HCT116 (cell line): ENCODE data around the gene RAB3B. TPM values are rescaled to one million over a fixed set of nuclear protein-coding genes. Genes with fewer than 3 reads are reported as not detected.

Source experiments
- ATAC-seq: fragments of 200-7000 bp; cut with Tn5 transposase; 2 replicates; pipeline ENCODE4 v1.9.1; 2020; ENCODE audit warnings: mild to moderate bottlenecking, moderate library complexity
- BruUV-seq: library from RNA; stranded (reverse); fragments of 400-500 nt; replicated peaks from 2 replicates; lab custom pipeline; 2021; lab: Mats Ljungman, UMichigan
- CTCF ChIA-PET: fragments of 300-600 bp; sonication (Branson Sonifier 250); formaldehyde crosslinking; loops from one replicate; lab custom pipeline; 2021; ENCODE audit warnings: antibody characterized with exemption; lab: Charles Lee
- POLR2A ChIA-PET: fragments of 300-600, 350-600 bp; sonication (Branson Sonifier 250); formaldehyde crosslinking; loops from one replicate; lab custom pipeline; 2021; ENCODE audit warnings: antibody characterized with exemption; lab: Charles Lee
- RAD21 ChIA-PET, 2 experiments: fragments of 300-600 bp; sonication (Branson Sonifier 250); formaldehyde crosslinking; loops; one replicate each; lab custom pipeline; 2023; ENCODE audit warnings: low total read pairs in 2 of 2; ENCODE audit not compliant: uncharacterized antibody in 2 of 2, unreplicated experiment in 2 of 2, low non-redundant PET in 1 of 2; lab: Charles Lee
- DNase-seq: peaks from one replicate; pipeline ENCODE4 v3.0.0-alpha.2; 2010; ENCODE audit warnings: low read depth, low spot score
- H2AFZ ChIP-seq: fragments of 200-600 bp; shearing (Covaris generic), sonication (generic); 2 replicates; pipeline ENCODE4 v1.6.1; 2017; ENCODE audit warnings: low read depth, mixed run types, mixed read lengths, antibody characterized with exemption, low read length; ENCODE audit not compliant: poor library complexity, severe bottlenecking
- H3K27ac ChIP-seq: 2 replicates; pipeline ENCODE4 v1.5.1; 2012; ENCODE audit warnings: low read depth, low read length
- H3K27me3 ChIP-seq: fragments of 200-600 bp; sonication (generic); 2 replicates; pipeline ENCODE4 v1.6.1; 2016; ENCODE audit warnings: mixed run types, low read length, mixed read lengths; ENCODE audit not compliant: insufficient read depth
- H3K36me3 ChIP-seq, 2 experiments: fragments of 200-500 bp in 1 of 2; fragments of 200-600 bp in 1 of 2; sonication (Bioruptor generic) in 1 of 2; sonication (generic) in 1 of 2; 2 replicates each; pipeline versions ENCODE4 v1.5.1 to v1.6.1; 2014 to 2016; ENCODE audit warnings: low read length in 2 of 2, inconsistent platforms in 1 of 2, mixed read lengths in 1 of 2, mixed run types in 1 of 2; ENCODE audit not compliant: insufficient read depth in 2 of 2, control insufficient read depth in 1 of 2
- H3K4me1 ChIP-seq, 2 experiments: fragments of 200-600 bp in 1 of 2; sonication (generic) in 1 of 2; 2 replicates each; pipeline versions ENCODE4 v1.5.1 to v1.6.1; 2012 to 2017; ENCODE audit warnings: low read length in 2 of 2, inconsistent platforms in 1 of 2, mild to moderate bottlenecking in 1 of 2, mixed read lengths in 1 of 2, mixed run types in 1 of 2, moderate library complexity in 1 of 2; ENCODE audit not compliant: insufficient read depth in 2 of 2, control insufficient read depth in 1 of 2
- H3K4me2 ChIP-seq: fragments of 200-600 bp; sonication (generic); 2 replicates; pipeline ENCODE4 v1.6.1; 2017; ENCODE audit warnings: mixed run types, low read length, mixed read lengths
- H3K4me3 ChIP-seq, 2 experiments: fragments of 200-600 bp in 1 of 2; sonication (generic) in 1 of 2; replicated peaks in 1 of 2; 2 replicates each; pipeline ENCODE4 v1.5.1; 2011 to 2016; ENCODE audit warnings: low read length in 2 of 2, control low read depth in 1 of 2, low read depth in 1 of 2, mild to moderate bottlenecking in 1 of 2, mixed read lengths in 1 of 2, mixed run types in 1 of 2
- H3K79me2 ChIP-seq: fragments of 200-600 bp; sonication (generic); 2 replicates; pipeline ENCODE4 v1.6.1; 2017; ENCODE audit warnings: mild to moderate bottlenecking, mixed run types, low read length, moderate library complexity, mixed read lengths; ENCODE audit not compliant: insufficient read depth
- H3K9ac ChIP-seq: fragments of 200-600 bp; sonication (generic); 2 replicates; pipeline ENCODE4 v1.6.1; 2016; ENCODE audit warnings: low read length, mixed read lengths
- H3K9me2 ChIP-seq: fragments of 200-600 bp; sonication (generic), shearing (Covaris generic); 2 replicates; pipeline ENCODE4 v1.6.1; 2017; ENCODE audit warnings: mixed run types, mild to moderate bottlenecking, moderate library complexity; ENCODE audit not compliant: insufficient read depth
- H3K9me3 ChIP-seq, 2 experiments: fragments of 200-500 bp in 1 of 2; fragments of 200-600 bp in 1 of 2; sonication (Bioruptor generic) in 1 of 2; sonication (generic) in 1 of 2; 2 replicates each; pipeline ENCODE4 v1.6.1; 2014 to 2017; ENCODE audit warnings: low read length in 2 of 2, mixed read lengths in 2 of 2, inconsistent platforms in 1 of 2, low read depth in 1 of 2, mild to moderate bottlenecking in 1 of 2, mixed run types in 1 of 2, moderate library complexity in 1 of 2; ENCODE audit not compliant: control insufficient read depth in 1 of 2, insufficient read depth in 1 of 2
- H4K20me1 ChIP-seq: fragments of 200-600 bp; sonication (generic), shearing (Covaris generic); 2 replicates; pipeline ENCODE4 v1.6.1; 2017; ENCODE audit warnings: mixed run types, mild to moderate bottlenecking, moderate library complexity; ENCODE audit not compliant: insufficient read depth
- ATF3 ChIP-seq: IDR thresholded peaks from 2 replicates; pipeline ENCODE4 v1.6.1; 2012
- CTCF ChIP-seq, 3 experiments: fragments of 200-600 bp in 1 of 3; sonication (generic) in 1 of 3; IDR thresholded peaks in 2 of 3; conservative IDR thresholded peaks in 1 of 3; 2 replicates each; pipeline ENCODE4 v1.5.1; 2012 to 2017; ENCODE audit warnings: low read depth in 2 of 3, low read length in 2 of 3, antibody characterized with exemption in 1 of 3, borderline replicate concordance in 1 of 3, control low read depth in 1 of 3, mild to moderate bottlenecking in 1 of 3, mixed read lengths in 1 of 3, mixed run types in 1 of 3, moderate library complexity in 1 of 3; ENCODE audit not compliant: insufficient read depth in 1 of 3
- MAX ChIP-seq: IDR thresholded peaks from 2 replicates; pipeline ENCODE4 v1.6.1; 2012
- SIN3A ChIP-seq: IDR thresholded peaks from 2 replicates; pipeline ENCODE4 v1.6.1; 2012; ENCODE audit warnings: low read depth
- SRF ChIP-seq: IDR thresholded peaks from 2 replicates; pipeline ENCODE4 v1.6.1; 2012; ENCODE audit warnings: low read depth
- YY1 ChIP-seq: IDR thresholded peaks from 2 replicates; pipeline ENCODE4 v1.6.1; 2011; ENCODE audit warnings: low read length, low read depth, moderate library complexity, mild to moderate bottlenecking; ENCODE audit not compliant: insufficient replicate concordance; ENCODE audit errors: extremely low read depth
- ZNF274 ChIP-seq: fragments of 200-500 bp; sonication (Bioruptor generic); IDR thresholded peaks from 2 replicates; pipeline ENCODE4 v1.6.1; 2014; ENCODE audit warnings: mild to moderate bottlenecking, low read depth, low read length, inconsistent platforms
- intact Hi-C: fragments of 100-400 bp; cut with micrococcal nuclease; formaldehyde crosslinking; loops from 2 replicates; pipeline ENCODE4 v1.10.0; 2022
- total RNA-seq: library from RNA; stranded (reverse); gene quantifications from one replicate; pipeline ENCODE4 v1.2.1, GENCODE V29; 2021; ENCODE audit not compliant: unreplicated experiment

Gene RAB3B
- total RNA-seq, 1 experiment from 2014 or later = 15.1 TPM

- ChIA-PET RAD21 (no interaction called here), CTCF (no interaction called here), POLR2A (no interaction called here)
- Histone ChIP-seq H3K4me2 (no peak overlapping the region), H3K79me2 (no peaks in the 10 kb centered on the region), H3K9me3 (no peaks in the 10 kb centered on the region; a peak in 1 of 4 replicates), H3K9me2 (no peaks in the 10 kb centered on the region), H4K20me1 (no peaks in the 10 kb centered on the region), H3K9ac (no peak overlapping the region), H3K36me3 (no peaks in the 10 kb centered on the region; a peak in 1 of 4 replicates), H3K4me1 (peaks cover 2 to 15% of the 10 kb centered on the region in 2 experiments; a peak in 3 of 4 replicates)
- intact Hi-C loops = no loop called here
- DNase-seq = no peak
- TF ChIP-seq ATF3 (no peak), CTCF (IDR thresholded peaks at IDR 0.05 in 2 of 3, conservative IDR thresholded peaks at IDR 0.05 in 1 of 3; ENCODE audit: borderline replicate concordance in 1 of 3, insufficient read depth in 1 of 3, low read depth in 2 of 3, low read length in 2 of 3) (no peak), YY1 (no peak), ZNF274 (no peak), MAX (no peak), SIN3A (no peak), SRF (no peak)
- TF ChIP-seq, all 23 proteins: peak for 0
- no TSS peak for BruUV-seq
- Histone ChIP-seq H3K27ac (no peak overlapping the region), H3K27me3 (no peaks in the 10 kb centered on the region), H2AFZ (no peak overlapping the region), H3K4me3 (no peak overlapping the region)
- ATAC-seq = no peak
These were observed 39.8 kb downstream of the RAB3B start for GRCh38 chr1:51950701-51951100.
